SK-N-MC (cell line): ENCODE data around the gene NUBPL.

Experiments used
- EZH2 ChIP-seq: fragments of 200-600 bp; sonication (generic); IDR thresholded peaks from one replicate; pipeline ENCODE4 v1.6.1; 2017; ENCODE audit warnings: antibody characterized with exemption
- FOXP2 ChIP-seq: optimal IDR thresholded peaks from 2 replicates; pipeline ENCODE3; 2011; ENCODE audit warnings: mild to moderate bottlenecking, moderate library complexity; ENCODE audit not compliant: insufficient read depth; ENCODE audit errors: extremely low read length, control extremely low read depth
- POLR2AphosphoS5 ChIP-seq: IDR thresholded peaks from 2 replicates; pipeline ENCODE4 v1.6.1; 2012; ENCODE audit warnings: mild to moderate bottlenecking, low read depth, low read length, borderline replicate concordance

DNA sequence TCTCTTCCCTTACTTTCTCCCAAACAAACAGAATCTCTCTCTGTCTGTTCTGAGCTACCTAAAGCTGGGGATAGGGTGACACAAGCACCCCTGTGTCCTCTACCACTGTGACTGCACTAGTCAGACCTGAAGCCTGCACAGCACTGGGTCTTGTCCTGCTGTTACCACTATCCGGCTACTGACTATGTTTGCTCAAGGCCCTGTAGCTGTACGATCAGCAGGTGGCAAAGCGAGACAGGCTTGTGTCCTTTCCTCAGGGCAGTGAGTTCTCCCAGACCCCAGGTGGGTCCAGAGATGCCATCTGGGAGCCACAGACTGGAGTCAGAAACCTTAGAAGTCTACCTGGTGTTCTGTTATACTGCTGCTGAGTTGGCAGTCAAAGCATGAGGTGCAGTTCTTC lies 116.4 kb downstream of the NUBPL start:
- TF ChIP-seq POLR2AphosphoS5 (no peak), FOXP2 (no peak), EZH2 (no peak)
